Neural crest cell (in vitro differentiated cells): ENCODE data around the gene CFAP206. TPM values are rescaled to one million over a fixed set of nuclear protein-coding genes. Genes with fewer than 3 reads are reported as not detected.

Experiments
- DNase-seq: peaks from one replicate; pipeline ENCODE4 v3.0.0; 2021; ENCODE audit warnings: low read depth, mixed read lengths, low spot score
- H3K27ac Mint-ChIP-seq: one replicate; pipeline ENCODE4 v1.8.0; 2021; ENCODE audit warnings: mild to moderate bottlenecking, mixed read lengths; ENCODE audit not compliant: unreplicated experiment
- H3K27me3 Mint-ChIP-seq: 2 replicates; pipeline ENCODE4 v1.8.0; 2021; ENCODE audit warnings: low read depth, mild to moderate bottlenecking, mixed read lengths
- H3K36me3 Mint-ChIP-seq: 2 replicates; pipeline ENCODE4 v1.8.0; 2021; ENCODE audit warnings: low read depth, mild to moderate bottlenecking, mixed read lengths
- H3K4me1 Mint-ChIP-seq: 2 replicates; pipeline ENCODE4 v1.8.0; 2021; ENCODE audit warnings: mixed read lengths
- H3K4me3 Mint-ChIP-seq: one replicate; pipeline ENCODE4 v1.8.0; 2021; ENCODE audit warnings: mild to moderate bottlenecking, mixed read lengths
- H3K9me3 Mint-ChIP-seq: 2 replicates; pipeline ENCODE4 v1.8.0; 2021; ENCODE audit warnings: mixed read lengths
- long read RNA-seq: library from polyadenylated mRNA; unstranded; transcript quantifications from one replicate; pipeline ENCODE4 v2.0.0, GENCODE V29; 2020
- total RNA-seq: library from RNA; stranded (reverse); gene quantifications from 2 replicates; pipeline ENCODE4 v1.2.1, GENCODE V29; 2021
- TF ChIP-seq, protein P1 (sequence below): fragments of 200-600 bp; sonication (generic); conservative IDR thresholded peaks from 2 replicates; pipeline ENCODE4 v1.5.0; 2021; ENCODE audit warnings: antibody characterized with exemption, mild to moderate bottlenecking

Gene CFAP206, protein sequence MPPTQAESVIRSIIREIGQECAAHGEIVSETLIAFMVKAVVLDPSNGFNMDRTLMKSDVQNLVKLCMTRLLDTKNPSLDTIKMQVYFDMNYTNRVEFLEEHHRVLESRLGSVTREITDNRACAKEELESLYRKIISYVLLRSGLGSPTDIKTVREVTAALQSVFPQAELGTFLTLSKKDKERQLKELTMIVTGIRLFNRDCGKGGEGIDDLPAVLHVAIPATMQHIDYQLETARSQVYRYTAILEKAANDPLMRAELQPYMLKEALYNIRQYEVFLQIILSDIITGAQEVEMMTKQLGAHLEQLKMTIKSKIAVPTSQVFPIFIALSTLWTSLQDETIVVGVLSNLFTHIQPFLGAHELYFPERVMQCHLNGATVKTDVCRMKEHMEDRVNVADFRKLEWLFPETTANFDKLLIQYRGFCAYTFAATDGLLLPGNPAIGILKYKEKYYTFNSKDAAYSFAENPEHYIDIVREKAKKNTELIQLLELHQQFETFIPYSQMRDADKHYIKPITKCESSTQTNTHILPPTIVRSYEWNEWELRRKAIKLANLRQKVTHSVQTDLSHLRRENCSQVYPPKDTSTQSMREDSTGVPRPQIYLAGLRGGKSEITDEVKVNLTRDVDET
- 0.86 and 0.93 TPM in 2 replicates for total RNA-seq
- long read RNA-seq, partial matches to known transcripts: 1 of 3 reads
- long read RNA-seq, other reads (novel, unspliced or antisense): 0 of 3 reads

DNA sequence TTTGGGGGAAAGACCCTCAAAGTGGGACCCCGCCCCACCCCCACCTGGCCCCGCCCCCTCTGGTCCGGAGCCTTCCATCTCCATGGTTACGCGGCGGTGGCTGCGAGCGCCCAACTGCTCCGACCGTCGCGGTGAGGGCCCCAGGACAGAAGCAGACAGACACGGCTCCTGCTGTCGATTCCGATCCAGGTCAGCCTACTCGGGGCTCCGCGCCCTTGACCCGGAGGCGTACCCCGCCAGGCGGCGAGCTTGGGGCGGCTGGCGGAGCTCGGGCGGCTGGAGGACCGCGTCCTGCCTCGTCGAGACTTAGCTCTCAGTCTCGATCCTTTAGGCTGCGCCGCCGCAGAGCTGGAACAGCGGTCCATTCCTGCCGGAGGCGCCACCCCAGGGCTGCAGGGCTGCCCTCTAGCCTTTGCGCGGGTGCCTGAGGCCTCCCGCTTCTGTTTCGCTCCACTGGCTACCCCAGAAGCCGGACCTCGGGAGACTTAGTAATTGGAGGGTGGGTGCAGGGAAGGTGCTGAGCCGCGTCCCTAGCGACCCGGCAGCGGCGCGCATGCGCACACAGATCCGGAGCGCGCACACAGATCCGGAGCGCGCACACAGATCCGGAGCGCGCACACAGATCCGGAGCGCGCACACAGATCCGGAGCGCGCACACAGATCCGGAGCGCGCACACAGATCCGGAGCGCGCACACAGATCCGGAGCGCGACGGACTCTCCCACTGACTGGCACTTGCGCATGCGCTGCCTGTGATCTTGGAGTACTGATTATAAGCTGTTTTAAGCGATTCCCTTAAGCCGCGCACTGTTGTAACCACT lies at the start of gene CFAP206:
Gene CFAP206, plus strand, starts transcription at position 72 of the 820 bp plus-strand sequence. CDS start 1,868 bp downstream, outside the sequence.
- Mint-ChIP-seq H3K4me1 (peaks cover 12% of the 10 kb centered on the region), H3K27me3 (peaks cover 13% of the 10 kb centered on the region), H3K36me3 (no peaks in the 10 kb centered on the region), H3K27ac (peak within 1 kb of the TSS; percentile 87), H3K9me3 (no peaks in the 10 kb centered on the region), H3K4me3 (peak within 1 kb of the TSS; percentile 90)
- TF ChIP-seq, protein P1, sequence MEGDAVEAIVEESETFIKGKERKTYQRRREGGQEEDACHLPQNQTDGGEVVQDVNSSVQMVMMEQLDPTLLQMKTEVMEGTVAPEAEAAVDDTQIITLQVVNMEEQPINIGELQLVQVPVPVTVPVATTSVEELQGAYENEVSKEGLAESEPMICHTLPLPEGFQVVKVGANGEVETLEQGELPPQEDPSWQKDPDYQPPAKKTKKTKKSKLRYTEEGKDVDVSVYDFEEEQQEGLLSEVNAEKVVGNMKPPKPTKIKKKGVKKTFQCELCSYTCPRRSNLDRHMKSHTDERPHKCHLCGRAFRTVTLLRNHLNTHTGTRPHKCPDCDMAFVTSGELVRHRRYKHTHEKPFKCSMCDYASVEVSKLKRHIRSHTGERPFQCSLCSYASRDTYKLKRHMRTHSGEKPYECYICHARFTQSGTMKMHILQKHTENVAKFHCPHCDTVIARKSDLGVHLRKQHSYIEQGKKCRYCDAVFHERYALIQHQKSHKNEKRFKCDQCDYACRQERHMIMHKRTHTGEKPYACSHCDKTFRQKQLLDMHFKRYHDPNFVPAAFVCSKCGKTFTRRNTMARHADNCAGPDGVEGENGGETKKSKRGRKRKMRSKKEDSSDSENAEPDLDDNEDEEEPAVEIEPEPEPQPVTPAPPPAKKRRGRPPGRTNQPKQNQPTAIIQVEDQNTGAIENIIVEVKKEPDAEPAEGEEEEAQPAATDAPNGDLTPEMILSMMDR: no peak
- DNase-seq: peak; percentile 75

DNA sequence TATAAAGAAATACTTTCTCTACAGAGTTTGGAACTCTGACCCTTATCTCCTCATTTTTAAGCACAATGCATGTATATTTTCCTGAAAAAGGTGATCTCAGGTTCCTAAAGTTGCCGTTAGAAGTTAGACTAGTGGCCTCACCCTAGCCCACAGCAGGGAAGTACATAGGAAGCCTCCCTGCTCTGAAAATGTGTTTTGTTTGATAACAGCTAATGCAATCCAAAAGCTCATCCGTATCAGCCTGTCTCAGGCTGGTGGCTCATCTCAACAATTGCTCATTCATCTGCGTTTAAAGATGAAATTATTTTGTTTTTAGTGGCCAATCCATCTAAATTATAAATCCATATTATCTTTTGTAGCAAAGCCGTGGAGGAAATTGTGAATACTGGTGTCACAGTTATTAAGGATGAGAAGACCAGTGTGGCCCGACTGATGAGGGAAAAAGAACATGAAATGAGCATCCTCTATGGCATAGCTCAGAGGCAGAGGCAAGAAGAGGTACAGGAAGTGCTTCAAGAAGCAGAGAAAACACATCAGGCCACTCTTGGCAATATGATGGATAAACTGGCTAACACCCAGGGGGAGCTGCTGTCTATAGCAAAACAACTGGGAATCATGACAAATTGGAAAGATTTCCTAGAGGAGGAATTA lies 43.0 kb upstream of the CFAP206 start:
- no peak overlapping the region for H3K27ac Mint-ChIP-seq
- no peaks in the 10 kb centered on the region for H3K4me1 Mint-ChIP-seq
- H3K36me3 Mint-ChIP-seq: peaks cover 32% of the 10 kb centered on the region
- no peak overlapping the region for H3K4me3 Mint-ChIP-seq
- TF ChIP-seq, protein P1: no peak
- DNase-seq: no peak
- H3K9me3 Mint-ChIP-seq: peaks cover 13% of the 10 kb centered on the region
- no peaks in the 10 kb centered on the region for H3K27me3 Mint-ChIP-seq

DNA sequence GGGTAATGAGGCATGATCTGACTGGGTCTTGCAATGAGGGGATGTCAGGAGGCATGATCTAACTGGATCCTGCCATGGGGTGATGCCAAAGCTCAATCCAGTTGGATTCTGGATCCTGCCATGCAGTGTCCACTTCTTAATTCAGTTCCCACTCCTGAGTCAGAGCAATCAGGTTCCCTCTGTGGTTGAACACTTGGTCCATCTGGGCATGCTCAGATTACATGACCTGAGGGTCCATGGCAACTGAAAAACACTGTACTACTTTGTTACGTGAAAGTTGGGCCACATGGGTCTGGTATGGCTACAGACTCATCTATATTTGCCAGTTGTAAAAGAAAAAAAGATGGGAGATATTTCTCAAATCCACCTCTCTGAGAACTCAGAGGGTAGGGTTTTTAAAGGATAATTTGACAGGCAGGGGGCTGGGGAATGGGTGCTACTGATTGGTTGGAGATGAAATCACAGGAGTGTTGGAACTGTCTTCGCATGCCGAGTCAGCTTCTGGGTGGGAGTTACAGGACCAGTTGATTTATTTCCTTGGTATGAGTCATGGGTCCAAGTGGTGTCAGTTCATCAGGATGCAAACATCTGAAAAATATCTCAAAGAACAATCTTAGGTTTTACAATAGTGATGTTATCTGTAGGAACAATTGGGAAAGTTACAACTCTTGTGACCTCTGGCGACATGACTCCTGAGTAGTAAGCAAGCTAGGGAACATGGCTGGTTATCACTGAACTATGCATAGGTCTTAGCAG lies 41.5 kb upstream of the CFAP206 start:
- TF ChIP-seq, protein P1: no peak
- H3K27ac Mint-ChIP-seq: no peak overlapping the region
- H3K27me3 Mint-ChIP-seq: no peaks in the 10 kb centered on the region
- no peak overlapping the region for H3K4me3 Mint-ChIP-seq
- peaks cover 16% of the 10 kb centered on the region for H3K9me3 Mint-ChIP-seq
- DNase-seq: no peak
- no peaks in the 10 kb centered on the region for H3K4me1 Mint-ChIP-seq
- peaks cover 35% of the 10 kb centered on the region for H3K36me3 Mint-ChIP-seq

DNA sequence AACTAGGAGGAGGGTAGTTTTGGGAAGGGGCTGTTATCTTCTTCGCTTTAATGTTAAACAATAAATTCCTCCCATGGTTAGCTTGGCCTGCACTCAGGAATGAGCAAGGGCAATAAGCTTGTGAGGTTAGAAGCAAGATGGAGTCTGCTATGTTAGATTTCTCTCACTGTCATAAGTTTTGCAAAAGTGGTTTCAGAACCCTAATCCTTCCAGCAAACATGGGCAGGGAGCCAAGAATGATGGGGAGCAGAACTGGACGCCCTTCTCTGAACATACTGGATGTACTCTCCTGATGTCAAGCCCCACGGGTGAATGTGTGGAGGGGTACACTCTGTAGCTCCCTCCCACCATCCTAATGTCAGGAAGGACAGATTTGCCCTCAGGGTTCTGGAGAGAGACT lies 40.9 kb upstream of the CFAP206 start:
- Mint-ChIP-seq H3K27me3 (no peaks in the 10 kb centered on the region), H3K27ac (no peak overlapping the region), H3K9me3 (peaks cover 16% of the 10 kb centered on the region), H3K4me1 (no peaks in the 10 kb centered on the region), H3K4me3 (no peak overlapping the region), H3K36me3 (peaks cover 31% of the 10 kb centered on the region)
- DNase-seq: no peak
- TF ChIP-seq, protein P1: no peak
